GM19240 (cell line): ENCODE results near the gene ZNF888.
"Not testable (repeated sequence)": the region's sequence is repeated elsewhere in the genome, so short reads cannot be mapped to it uniquely, and the experiment has no call there.

Source experiments
- DNase-seq: peaks from one replicate; pipeline ENCODE4 v3.0.0; 2011; ENCODE audit warnings: low spot score; ENCODE audit not compliant: insufficient read length

ZNF888 gene

DNA sequence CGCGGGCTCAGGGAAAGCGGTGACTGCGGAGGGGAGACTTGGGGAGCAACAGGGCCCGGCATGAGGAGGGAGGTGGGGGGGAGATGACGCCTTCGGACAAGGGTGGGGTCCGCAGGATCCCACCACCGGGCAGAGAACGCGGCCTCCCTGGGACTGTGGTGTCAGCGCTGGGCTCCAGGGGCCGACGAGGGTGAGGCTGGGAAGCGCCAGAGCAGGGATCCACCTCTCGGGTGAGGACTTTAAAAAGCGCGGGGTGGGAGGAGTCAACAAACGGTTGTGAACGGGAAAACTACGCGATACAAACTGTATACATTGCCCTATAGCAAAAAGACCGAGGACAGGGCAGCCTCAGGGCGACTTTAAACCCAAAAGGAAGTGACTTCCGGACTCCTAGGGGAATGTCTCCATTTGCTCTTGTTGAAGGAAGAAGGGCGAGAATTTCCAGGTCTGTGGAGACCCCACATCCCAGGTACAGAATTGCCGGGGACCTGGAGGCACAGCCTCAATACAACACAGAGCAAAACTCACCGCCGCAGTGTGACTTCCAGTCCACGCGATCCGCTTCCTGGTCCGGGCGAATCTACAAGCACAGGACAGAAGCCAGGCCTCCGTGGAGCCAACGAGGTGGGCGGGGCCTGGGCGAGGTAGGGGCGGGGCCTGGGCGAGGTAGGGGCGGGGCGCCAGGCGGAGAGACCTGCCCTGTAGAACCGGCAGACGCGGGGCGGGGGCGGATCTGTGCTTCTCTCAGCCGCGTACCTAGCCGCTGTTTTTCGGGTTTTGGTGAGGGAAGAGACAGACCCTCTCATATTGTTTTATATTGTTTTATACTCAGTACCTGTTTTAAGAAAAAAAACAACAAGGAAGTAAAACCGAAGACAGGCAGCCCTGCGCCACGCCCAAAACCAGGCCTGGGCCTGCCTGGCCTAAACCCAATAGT is at the start of gene ZNF888:
TSS of gene ZNF888 (minus strand) at position 588 of the 937 bp plus-strand sequence. CDS start 5,555 bp downstream, outside the sequence.
- DNase-seq = peak; percentile 82

DNA sequence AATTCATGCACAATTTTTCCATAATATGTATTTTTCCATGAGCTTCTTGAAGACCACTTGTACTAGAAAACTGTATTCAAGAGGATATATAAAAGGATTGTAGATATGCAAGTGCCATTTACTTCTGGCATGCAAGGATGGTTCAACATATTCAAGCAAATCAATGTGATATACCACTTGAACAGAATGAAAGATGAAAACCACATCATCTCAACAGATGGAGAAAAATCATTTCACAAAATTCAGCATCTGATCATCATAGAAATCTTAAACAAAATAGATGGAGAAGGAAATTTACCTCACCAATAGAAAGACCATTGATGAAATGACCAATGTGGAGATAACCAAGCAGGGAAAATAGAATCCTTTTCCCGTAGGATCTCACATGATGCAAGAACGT is 44.5 kb upstream of the ZNF888 start:
- DNase-seq = no peak

DNA sequence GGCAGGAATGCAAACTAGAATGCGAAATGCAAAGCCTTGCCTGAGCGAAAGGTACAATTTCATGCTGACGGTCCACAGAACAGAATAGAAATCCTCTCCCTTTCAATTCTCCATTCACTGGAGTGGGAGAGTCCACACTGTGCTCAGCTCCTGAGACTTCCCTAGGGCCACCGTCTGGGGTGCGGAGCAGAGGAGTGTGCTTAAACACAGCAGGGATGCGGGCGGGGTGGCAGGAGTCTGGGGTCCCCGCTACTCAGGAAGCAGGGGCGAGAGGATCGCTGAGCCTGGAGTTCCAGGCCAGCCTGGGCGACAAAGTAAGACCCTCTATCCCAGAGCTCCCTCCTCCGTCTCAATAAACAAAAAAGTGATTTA is 40.0 kb upstream of the ZNF888 start:
- no peak for DNase-seq

DNA sequence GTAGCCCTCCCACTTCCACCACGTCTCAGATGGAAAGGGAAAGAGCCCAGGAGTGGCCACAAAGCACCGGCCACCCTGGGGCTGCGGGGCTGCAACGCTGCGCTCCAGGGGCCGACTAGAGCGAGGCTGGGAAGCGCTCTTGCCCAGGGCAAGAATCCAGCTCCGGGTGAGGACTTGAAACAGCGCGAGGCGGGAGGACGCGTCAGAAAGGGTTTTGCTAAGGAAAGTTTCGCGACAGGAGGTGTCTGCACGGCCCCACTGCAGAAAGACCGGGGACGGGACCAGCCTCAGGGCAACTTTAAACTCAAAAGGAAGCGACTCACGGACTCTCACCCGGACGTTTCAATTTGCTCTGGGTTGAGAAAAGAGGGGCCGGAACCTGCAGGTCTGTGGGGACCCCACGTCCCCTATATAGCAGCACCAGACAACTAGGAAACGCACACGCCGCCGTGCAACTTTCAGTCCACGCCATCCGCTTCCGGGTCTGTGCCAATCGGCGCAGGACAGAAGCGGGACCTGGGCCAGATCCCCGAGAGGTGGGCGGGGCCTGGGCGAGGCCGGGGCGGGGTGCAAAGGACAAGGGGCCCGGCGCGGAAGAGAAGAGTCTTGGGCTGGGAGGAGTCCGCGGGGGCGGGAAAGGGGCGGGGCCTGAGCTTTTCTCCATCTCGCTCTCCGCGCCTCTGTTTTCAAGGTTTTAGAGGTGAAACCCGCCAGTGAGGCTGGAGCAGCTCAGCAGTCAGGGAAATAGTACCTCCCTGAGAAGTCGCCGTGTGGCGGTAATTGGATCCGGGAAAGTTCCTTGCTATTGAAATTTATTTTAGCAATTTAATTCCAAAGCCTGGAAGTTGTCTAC is 39.4 kb upstream of the ZNF888 start, which contains the start of gene ZNF816:
TSS of gene ZNF816 (minus strand) at position 488 of the 853 bp plus-strand sequence. CDS start 6,792 bp downstream, outside the sequence.
- peak; percentile 90 for DNase-seq

DNA sequence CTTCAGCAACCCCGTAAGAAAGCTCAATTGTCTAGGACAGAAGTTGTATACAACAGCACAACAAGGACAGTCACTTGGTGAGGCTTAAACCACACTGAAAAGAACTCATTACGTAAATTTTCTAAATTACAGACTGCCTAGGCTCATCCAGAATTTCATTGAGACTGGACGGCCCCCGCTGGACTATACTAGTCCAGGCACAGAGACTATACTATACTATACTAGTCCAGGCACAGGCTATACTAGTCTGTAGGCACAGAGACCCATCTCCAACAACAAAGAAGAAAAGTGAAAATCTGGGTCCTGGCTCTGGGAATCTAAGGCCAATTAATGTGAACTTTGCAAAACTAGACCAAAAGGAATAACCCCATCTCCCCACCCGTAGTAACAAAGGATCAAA is 38.8 kb upstream of the ZNF888 start:
- no peak for DNase-seq

DNA sequence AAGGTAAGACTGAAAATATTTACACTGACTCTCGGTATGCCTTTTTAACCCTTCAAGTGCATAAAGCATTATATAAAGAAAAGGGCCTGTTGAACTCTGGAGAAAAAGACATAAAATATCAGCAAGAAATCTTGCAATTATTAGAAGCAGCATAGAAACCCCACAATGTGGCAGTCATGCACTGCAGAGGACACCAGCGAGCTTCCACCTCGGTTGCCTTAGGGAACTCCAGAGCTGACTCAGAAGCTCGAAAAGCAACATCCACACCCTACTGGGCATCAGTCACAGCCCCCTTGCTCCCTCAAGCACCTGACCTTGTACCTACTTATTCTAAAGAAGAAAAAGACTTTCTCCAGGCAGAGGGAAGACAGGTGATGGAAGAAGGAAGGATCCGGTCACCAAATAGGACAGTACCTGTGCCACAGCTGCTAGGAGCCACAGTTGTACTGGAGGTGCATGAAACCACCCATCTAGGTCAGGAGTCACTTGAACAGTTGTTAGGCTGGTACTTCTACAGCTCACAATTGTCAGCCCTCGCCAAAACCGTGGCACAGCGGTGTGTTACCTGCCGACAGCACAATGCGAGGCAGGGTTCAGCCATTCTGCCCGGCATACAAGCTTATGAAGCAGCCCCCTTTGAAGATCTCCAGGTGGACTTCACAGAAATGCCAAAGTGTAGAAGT is 36.5 kb upstream of the ZNF888 start:
- no peak for DNase-seq

DNA sequence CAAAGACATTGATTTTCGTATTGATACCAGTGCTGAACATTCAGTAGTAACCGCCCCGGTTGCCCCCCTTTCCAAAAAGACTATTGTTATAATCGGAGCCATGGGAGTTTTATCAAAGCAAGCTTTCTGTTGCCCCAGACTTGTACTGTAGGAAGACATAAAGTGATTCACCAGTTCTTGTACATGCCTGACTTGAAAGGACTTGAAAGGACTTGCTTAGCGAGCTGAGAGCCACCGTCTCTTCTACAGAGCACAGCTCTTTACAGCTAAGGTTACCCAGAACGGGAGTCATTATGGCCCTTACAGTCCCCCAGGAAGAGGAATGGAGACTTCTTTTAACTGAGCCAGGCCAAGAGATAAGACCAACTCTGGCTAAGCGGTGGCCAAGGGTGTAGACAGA is 34.4 kb upstream of the ZNF888 start:
- no peak for DNase-seq

DNA sequence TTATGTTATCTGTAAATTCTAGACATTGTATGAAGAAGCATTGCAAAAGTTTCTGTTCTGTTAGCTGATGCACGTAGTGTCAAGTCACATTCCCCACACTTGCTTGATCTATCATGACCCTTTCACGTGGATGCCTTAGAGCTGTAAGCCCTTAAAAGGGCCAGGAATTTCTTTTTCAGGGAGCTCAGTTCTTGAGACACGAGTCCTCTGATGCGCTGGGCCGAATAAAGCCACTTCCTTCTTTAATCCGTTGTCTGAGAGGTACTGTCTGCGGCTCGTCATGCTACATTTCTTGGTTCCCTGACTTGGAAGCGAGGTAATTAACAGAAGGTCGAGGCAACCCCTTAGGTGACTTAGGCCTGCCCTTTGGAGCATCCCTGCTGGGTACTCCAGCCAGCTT is 33.7 kb upstream of the ZNF888 start:
- DNase-seq = no peak

DNA sequence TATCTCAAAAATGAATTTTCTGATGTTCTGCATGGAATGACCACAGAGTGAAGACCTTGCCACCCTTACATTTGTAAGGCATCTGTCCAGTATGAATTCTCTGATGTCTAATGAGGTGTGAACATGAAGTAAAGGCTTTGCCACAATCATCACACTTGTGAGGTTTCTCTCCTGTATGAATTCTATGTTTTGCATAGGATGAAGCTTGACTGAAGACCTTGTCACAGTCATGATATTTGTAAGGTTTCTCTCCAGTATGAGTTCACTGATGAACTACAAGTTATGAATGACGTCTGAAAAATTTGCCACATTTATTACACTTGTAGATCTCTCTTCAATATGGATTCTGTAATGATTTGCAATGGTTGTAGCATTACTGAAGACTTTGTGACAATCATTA is 26.2 kb upstream of the ZNF888 start:
- DNase-seq = no peak

DNA sequence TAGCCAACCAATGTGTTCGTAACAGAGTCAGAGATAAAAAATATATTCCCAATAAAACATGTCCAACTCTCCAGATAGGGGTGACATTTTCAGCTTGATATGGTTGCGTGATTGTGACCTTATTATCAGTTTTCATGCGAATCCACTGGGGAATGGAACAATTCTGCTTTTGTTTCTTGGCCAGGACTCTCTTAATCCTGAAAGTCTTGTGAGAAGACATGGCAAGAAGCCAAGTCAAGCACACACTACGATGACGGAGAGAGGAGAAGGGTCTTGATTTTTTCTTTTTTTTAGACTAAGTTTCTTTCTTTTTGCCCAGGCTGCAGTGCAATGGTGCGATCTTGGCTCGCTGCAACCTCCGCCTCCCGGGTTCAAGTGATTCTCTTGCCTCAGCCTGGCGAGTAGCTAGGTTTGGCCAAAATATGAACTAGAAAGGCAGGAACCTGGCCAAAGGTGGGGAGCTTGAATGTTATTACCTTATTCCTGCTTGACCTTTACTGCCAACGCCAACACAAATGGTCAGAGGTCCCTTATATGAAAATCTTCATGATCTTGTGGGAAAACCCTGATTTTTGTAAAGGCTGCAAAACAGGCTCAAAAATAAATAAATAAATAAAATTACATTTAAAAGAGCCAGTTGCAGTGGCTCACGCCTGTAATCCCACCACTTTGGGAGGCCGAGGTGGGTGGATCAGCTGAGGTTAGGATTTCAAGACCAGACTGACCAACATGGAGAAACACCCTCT is 25.0 kb upstream of the ZNF888 start:
- DNase-seq = no peak

DNA sequence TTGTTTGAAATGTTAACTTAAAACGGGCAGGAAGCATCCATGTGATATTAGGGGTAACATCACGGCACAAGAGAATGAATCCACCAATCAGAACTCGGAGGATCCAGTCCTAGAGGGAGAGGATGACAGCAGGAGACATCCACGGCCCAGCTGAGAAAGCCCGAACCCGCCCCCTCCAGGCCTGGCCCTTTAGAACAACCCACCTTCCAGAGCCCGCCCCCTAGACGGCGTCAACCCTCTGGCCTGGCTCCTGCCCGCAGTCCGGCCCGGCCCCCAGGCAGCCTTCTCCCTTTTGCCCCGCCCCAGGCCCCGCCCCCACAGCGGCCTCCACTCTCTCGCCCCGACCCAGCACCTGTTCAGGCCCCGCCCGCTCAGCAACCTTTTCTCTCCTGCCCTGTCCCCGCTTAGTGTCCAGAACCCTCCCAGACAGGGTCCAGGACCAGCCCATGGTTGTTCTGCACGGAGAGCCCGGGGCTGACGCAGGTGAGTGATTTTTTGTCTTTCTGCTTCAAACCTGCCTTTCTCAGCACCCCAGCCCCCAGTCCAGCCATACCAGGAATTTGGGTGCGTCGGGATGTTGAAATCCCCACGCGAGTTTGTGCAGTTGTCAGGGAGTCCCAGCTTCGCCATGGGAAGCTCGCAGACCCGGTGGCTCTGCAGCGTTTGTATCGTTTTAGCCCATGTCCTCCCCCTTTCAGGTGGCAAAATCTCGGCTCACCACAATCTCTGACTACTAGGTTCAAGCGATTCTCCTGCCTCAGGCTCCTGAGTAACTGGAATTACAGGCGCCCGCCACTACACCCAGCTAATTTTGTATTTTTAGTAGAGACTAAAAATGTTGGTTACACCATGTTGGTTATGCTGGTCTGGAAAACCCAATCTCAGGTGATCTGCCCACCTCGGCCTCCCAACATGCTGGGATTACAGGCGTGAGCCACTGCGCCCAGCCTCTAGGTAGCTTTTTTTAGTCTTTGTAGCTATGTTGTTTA is 23.4 kb upstream of the ZNF888 start:
- no peak for DNase-seq

DNA sequence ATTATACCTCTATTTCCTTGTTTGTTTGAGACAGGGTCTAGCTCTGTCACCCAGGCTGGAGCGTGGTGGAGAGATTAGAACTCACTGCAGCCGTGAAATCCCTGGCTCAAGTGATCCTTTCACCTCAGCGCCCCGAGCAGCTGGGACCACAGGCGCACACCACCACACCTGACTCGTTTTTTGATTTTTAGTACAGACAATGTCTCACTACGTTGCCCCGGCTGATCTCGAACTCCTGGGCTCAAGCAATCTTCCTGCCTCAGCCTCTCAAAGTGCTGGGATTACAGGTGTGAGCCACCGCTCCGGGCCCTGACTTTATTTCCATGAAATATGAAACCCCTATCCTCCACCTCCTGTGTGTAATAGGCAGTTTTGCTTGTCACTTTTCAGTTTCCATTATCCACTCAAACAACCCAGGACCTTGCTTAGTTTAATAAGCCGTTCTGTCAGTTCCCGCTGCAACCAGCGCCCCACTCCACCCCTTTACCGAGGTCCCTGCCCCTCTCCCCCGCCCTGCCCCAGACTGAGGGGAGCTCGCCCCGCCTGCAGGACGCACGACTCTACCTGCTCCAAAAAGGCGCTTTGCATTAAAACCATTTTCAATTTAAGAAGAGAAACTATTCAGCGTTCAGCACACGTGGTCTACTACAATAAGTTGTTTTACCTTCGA is 22.6 kb upstream of the ZNF888 start:
- no peak for DNase-seq

DNA sequence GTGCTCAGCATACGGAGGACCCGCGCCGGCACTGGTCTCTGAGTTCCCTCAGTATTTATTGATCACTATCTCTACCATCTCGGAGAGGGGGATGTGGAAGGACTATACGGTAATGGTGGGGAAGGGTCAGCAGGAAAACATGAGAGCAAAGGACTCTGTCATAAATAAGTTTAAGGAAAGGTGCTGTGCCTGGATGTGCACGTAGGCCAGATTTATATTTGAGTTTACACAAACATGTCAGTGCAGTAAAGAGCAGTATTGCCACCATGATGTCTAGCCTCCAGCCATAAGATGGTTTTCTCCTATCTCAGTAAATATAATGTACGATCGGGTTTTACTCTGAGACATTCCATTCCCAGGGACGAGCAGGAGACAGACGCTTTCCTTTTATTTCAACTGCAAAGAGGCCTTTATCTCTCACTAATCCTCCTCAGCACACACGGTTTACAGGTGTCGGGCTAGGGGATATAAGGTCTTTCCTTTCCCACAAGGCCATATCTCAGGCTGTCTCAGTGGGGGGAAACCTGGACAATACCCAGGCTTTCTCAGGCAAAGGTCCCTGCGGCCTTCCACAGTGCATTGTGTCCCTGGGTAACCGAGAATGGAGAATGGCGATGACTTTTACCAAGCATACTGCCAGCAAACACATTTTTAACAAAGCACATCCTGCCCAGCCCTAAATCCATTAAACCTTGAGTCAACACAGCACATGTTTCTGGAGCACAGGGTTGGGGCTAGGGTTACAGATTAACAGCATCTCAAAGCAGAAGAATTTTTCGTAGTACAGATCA is 21.7 kb upstream of the ZNF888 start:
- not testable (repeated sequence) for DNase-seq

DNA sequence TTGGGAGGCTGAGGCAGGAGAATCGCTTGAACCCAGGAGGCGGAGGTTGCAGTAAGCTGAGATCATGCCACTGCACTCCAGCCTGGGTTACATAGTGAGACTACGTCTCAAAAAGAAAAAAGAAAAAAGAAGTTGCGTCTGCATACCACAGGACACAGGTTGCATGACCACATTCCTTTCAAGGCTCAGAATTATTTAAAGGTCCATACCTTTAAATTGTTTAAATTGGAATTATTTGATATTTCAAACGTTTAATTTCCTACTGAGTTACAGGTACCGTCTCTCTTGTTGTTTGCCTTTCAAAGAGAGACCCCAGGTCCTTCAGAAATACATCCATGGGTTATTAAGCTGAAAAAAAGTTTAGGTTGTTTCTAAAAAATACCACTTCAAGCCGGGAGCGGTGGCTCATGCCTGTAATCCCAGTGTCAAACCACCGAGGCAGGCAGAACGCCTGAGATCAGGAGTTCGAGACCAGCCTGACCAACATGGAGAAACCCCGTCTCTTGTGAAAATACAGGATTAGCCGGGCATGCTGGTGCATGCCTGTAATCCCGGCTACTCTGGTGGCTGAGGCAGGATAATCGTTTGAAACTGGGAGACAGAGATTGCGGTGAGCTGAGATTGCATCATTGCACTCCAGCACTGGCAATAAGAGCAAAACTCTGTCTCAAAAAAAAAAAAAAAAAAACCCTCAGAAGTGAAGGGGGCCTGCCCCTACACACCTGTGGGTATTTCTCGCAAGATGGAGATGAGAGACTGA is 20.8 kb upstream of the ZNF888 start:
- no peak for DNase-seq

DNA sequence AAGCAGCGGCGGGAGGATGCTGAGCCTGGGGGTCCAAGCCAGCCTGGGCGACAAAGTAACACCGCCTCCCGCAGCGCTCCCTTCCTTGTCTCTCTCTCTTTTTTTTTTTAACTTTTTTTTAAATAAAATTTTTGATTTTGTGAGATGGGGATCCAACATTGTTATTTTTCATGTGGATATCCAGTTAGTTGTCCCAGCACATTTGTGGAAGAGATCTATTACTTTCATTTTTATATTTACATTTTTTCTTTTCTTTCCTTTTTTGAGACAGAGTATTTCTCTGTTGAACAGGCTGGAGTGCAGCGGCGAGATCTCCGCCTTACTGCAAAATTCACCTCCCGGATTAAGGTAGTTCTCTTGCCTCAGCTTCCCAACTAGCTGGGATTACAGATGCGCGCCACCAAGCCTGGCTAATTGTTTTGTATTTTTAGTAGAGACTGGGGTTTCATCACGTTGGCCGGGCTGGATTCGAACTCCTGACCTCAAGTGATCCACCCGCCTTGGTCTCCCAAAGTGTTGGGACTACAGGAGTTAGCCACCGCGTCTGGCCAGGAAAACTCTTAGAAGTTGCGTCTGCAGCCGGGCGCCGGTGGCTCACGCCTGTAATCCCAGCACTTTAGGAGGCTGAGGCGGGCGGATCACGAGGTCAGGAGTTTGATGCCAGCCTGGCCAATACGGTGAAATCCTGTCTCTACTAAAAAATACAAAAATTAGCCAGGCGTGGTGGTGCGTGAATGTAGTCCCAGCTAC is 20.1 kb upstream of the ZNF888 start:
- no peak for DNase-seq

DNA sequence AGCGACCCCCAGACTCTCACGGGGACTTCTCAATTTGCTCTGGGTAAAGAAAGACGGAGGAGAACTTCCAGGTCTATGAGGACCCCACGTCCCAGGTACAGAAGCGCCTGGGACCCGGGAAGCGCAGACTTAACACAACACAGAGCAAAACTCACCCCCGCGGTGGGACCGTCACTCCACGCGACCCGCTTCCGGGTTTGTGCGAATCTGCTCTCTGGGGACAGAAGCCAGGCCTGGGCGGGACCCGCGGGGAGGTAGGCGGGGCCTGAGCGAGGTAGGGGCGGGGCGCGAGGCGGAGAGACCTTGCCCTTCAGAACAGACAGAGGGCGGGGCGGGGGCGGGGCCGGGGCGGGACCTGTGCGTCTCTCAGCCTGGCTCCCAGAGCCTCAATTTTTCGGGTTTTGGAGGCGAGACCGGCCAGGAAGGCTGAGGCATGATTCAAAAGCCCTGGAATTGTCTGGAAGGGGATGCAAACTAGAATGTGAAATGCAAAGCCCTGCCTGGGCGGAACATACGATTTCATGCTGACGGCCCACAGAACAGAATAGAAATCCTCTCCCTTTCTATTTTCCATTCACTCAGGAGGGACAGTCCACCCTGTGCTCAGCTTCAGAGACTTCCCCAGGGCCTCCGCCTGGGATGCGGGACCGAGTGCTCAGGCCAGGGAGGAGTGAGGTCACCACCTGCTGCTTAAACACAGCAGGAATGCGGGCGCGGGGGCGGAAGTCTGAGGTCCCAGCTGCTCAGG is 19.3 kb upstream of the ZNF888 start:
- DNase-seq = peak; percentile 84
